Panc1 (cell line): ENCODE data around the gene TMEM244.

Source experiments
- CTCF ChIP-seq: fragments of 450-650 bp; IDR thresholded peaks from 2 replicates; pipeline ENCODE4 v1.5.1; 2017; ENCODE audit warnings: mild to moderate bottlenecking
- POLR2AphosphoS5 ChIP-seq: IDR thresholded peaks from 2 replicates; pipeline ENCODE4 v1.6.1; 2012; ENCODE audit warnings: mild to moderate bottlenecking, low read depth, low read length, moderate library complexity
- REST ChIP-seq, 2 experiments: IDR thresholded peaks; 2 replicates each; pipeline ENCODE4 v1.6.1; 2011 to 2012; ENCODE audit warnings: low read depth in 2 of 2, control low read depth in 1 of 2, low read length in 1 of 2, mild to moderate bottlenecking in 1 of 2, moderate library complexity in 1 of 2; ENCODE audit not compliant: insufficient read depth in 1 of 2
- TCF7L2 ChIP-seq: IDR thresholded peaks from 2 replicates; pipeline ENCODE4 v1.6.1; 2011; ENCODE audit warnings: mild to moderate bottlenecking, low read depth, low read length, inconsistent platforms

GRCh38 chr6:129867403-129867802 lies 6.3 kb upstream of the TMEM244 start:
- TF ChIP-seq CTCF, result no peak
- TF ChIP-seq POLR2AphosphoS5, result no peak
- TF ChIP-seq REST (IDR thresholded peaks at IDR 0.05; ENCODE audit: insufficient read depth in 1 of 2, low read depth in 2 of 2, low read length in 1 of 2), result no peak
- TF ChIP-seq TCF7L2, result no peak
